ENCODE measurements around the gene RHAG. TPM values are rescaled to one million over a fixed set of nuclear protein-coding genes. Genes with fewer than 3 reads are reported as not detected.
"Not testable (repeated sequence)": the region's sequence is repeated elsewhere in the genome, so short reads cannot be mapped to it uniquely, and the experiment has no call there.

RHAG gene
- total RNA-seq, 1 experiment from 2014 or later = 0.31 TPM

DNA sequence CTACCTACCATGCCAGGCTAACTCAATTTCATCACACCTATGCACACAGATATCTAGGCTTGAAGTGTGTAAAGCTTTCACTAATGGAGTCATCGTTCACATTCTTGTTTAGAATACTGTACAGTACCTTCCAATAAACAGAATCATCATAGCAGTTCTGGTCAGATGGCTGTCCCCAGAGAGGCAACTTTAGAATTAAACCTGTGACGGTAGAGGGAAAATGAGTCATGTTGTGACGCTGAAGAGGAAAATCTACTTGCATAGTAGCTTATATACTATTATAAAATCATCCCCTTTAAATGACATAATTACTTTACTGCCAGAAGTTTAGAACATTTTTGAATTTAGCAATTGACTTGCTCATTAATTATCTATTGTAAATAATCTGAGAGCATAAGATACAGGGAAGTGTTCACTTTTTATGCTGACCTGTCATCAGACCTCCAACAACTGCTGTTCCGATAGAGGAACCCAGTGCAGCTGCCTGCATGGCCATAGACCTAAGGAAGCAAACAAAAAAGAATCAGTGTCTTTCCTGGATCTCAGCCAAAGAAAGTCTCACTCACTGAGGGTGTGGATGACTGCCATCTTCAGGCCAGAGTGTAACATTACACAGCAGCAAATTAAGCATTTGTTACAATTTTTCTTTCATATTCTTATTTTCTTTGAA lies 29.8 kb downstream of the RHAG start:
- ChIA-PET POLR2A (interaction anchor here (1.2 kb wide), 1 partner anchor 39 kb away, joined by 3 read pairs; no protein-coding TSS in a partner anchor), CTCF (interaction anchor here (0.6 to 3.4 kb wide), 12 partner anchors 10 to 842 kb away, joined by 3 to 45 read pairs (median 4); partner anchors contain the start of gene C6orf141)
- Mint-ChIP-seq H3K36me3 (no peaks in the 10 kb centered on the region), H3K27me3 (ENCODE audit: low read depth) (no peaks in the 10 kb centered on the region), H3K27ac (no peak overlapping the region), H3K4me1 (peaks cover 27% of the 10 kb centered on the region), H3K9me3 (peaks cover 4% of the 10 kb centered on the region), H3K4me3 (no peak overlapping the region)
- TF ChIP-seq JUN (CRISPR knock-in tag; IDR thresholded peaks at IDR 0.05) (no peak), SMAD3 (CRISPR knock-in tag; IDR thresholded peaks at IDR 0.05; ENCODE audit: borderline replicate concordance) (no peak), GTF2I (CRISPR knock-in tag; conservative IDR thresholded peaks at IDR 0.05) (no peak), MYBL2 (CRISPR knock-in tag; IDR thresholded peaks at IDR 0.05) (no peak)
- TF ChIP-seq, protein P1, sequence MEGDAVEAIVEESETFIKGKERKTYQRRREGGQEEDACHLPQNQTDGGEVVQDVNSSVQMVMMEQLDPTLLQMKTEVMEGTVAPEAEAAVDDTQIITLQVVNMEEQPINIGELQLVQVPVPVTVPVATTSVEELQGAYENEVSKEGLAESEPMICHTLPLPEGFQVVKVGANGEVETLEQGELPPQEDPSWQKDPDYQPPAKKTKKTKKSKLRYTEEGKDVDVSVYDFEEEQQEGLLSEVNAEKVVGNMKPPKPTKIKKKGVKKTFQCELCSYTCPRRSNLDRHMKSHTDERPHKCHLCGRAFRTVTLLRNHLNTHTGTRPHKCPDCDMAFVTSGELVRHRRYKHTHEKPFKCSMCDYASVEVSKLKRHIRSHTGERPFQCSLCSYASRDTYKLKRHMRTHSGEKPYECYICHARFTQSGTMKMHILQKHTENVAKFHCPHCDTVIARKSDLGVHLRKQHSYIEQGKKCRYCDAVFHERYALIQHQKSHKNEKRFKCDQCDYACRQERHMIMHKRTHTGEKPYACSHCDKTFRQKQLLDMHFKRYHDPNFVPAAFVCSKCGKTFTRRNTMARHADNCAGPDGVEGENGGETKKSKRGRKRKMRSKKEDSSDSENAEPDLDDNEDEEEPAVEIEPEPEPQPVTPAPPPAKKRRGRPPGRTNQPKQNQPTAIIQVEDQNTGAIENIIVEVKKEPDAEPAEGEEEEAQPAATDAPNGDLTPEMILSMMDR (IDR thresholded peaks at IDR 0.05) = peak; percentile 71
- TF ChIP-seq, protein P2, sequence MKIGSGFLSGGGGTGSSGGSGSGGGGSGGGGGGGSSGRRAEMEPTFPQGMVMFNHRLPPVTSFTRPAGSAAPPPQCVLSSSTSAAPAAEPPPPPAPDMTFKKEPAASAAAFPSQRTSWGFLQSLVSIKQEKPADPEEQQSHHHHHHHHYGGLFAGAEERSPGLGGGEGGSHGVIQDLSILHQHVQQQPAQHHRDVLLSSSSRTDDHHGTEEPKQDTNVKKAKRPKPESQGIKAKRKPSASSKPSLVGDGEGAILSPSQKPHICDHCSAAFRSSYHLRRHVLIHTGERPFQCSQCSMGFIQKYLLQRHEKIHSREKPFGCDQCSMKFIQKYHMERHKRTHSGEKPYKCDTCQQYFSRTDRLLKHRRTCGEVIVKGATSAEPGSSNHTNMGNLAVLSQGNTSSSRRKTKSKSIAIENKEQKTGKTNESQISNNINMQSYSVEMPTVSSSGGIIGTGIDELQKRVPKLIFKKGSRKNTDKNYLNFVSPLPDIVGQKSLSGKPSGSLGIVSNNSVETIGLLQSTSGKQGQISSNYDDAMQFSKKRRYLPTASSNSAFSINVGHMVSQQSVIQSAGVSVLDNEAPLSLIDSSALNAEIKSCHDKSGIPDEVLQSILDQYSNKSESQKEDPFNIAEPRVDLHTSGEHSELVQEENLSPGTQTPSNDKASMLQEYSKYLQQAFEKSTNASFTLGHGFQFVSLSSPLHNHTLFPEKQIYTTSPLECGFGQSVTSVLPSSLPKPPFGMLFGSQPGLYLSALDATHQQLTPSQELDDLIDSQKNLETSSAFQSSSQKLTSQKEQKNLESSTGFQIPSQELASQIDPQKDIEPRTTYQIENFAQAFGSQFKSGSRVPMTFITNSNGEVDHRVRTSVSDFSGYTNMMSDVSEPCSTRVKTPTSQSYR (CRISPR knock-in tag; IDR thresholded peaks at IDR 0.05) = no peak
- TF ChIP-seq, protein P3, sequence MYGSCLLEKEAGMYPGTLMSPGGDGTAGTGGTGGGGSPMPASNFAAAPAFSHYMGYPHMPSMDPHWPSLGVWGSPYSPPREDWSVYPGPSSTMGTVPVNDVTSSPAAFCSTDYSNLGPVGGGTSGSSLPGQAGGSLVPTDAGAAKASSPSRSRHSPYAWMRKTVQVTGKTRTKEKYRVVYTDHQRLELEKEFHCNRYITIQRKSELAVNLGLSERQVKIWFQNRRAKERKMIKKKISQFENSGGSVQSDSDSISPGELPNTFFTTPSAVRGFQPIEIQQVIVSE (CRISPR knock-in tag; IDR thresholded peaks at IDR 0.05; ENCODE audit: borderline replicate concordance) = no peak
- TF ChIP-seq, protein P4, sequence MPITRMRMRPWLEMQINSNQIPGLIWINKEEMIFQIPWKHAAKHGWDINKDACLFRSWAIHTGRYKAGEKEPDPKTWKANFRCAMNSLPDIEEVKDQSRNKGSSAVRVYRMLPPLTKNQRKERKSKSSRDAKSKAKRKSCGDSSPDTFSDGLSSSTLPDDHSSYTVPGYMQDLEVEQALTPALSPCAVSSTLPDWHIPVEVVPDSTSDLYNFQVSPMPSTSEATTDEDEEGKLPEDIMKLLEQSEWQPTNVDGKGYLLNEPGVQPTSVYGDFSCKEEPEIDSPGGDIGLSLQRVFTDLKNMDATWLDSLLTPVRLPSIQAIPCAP (CRISPR knock-in tag; IDR thresholded peaks at IDR 0.05) = no peak
- ATAC-seq = peak; percentile 91
- DNase-seq (ENCODE audit: low spot score) = no peak

DNA sequence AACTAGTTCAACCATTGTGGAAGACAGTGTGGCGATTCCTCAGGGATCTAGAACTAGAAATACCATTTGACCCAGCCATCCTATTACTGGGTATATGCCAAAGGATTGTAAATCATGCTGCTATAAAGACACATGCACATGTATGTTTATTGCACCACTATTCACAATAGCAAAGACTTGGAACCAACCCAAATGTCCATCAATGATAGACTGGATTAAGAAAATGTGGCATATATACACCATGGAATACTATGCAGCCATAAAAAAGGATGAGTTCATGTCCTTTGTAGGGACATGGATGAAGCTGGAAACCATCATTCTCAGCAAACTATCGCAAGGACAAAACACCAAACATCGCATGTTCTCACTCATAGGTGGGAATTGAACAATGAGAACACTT lies 32.6 kb downstream of the RHAG start:
- POLR2A ChIA-PET; H3K27me3 Mint-ChIP-seq (ENCODE audit: low read depth); H3K27ac Mint-ChIP-seq; DNase-seq (ENCODE audit: low spot score); H3K9me3 Mint-ChIP-seq; H3K4me3 Mint-ChIP-seq; ATAC-seq; CTCF ChIA-PET; H3K36me3 Mint-ChIP-seq: not testable (repeated sequence)
- peaks cover 19% of the 10 kb centered on the region for H3K4me1 Mint-ChIP-seq

DNA sequence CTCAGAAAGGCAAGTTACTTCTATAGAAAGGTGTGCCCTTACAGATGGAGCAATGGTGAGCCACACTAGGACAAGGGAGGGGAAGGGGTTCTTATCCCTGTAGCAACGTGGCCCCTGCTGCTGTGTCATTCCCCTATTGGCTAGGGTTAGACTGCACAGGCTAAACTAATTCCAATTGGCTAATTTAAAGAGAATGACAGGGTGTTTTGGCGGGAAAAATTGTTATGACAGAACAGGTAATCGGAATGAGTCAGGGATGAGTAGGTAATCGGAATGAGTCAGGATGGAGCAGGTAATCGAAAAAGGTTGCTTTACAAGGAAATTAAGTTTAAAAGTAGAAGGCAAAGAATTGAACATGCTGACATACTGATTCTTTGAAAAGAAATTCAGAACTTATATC lies 49.4 kb downstream of the RHAG start:
- DNase-seq (ENCODE audit: low spot score); H3K4me3 Mint-ChIP-seq; H3K27me3 Mint-ChIP-seq (ENCODE audit: low read depth); H3K36me3 Mint-ChIP-seq; H3K27ac Mint-ChIP-seq; POLR2A ChIA-PET; ATAC-seq: not testable (repeated sequence)
- CTCF ChIA-PET = interaction anchor here (1.1 kb wide), 1 partner anchor 45 kb away, joined by 3 read pairs; no protein-coding TSS in a partner anchor
- peaks cover 11% of the 10 kb centered on the region; the same call in 1 of the 2 replicates for H3K4me1 Mint-ChIP-seq
- H3K9me3 Mint-ChIP-seq = peaks cover 11% of the 10 kb centered on the region

DNA sequence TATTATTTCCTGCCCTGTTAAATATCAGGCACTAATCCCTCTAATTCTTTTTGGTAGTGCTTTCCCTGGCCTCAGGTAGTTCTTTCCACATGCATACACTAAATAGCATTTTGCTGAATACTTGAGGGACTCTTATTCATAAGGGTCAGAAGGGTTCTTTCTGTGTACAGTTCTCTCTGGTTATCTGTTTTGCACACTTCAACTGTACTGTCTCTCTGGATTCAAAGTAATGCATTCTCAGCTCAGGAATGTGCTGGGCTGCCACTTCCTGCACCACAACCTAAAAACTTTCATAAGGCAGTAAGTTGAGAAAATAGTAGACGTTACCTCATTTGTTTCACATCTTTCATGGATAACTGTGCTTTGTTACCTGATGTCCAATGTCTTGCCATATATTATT lies 54.1 kb downstream of the RHAG start:
- no peak for TF ChIP-seq ZNF671 (CRISPR knock-in tag; IDR thresholded peaks at IDR 0.05)
- TF ChIP-seq SMAD3 (CRISPR knock-in tag; IDR thresholded peaks at IDR 0.05; ENCODE audit: borderline replicate concordance) = no peak
- no peak for TF ChIP-seq NFYB (CRISPR knock-in tag; conservative IDR thresholded peaks at IDR 0.05; ENCODE audit: low read depth)
- no peak for DNase-seq (ENCODE audit: low spot score)
- Mint-ChIP-seq H3K27ac (no peak overlapping the region), H3K27me3 (ENCODE audit: low read depth) (no peaks in the 10 kb centered on the region), H3K9me3 (peaks cover 16% of the 10 kb centered on the region), H3K4me3 (no peak overlapping the region), H3K4me1 (peaks cover 5% of the 10 kb centered on the region; the same call in 1 of the 2 replicates), H3K36me3 (peaks cover 4% of the 10 kb centered on the region; the same call in 1 of the 2 replicates)
- POLR2A ChIA-PET = no interaction called here
- no peak for ATAC-seq
- CTCF ChIA-PET = no interaction called here

Measured in WTC11 (cell line).